ENCODE measurements around the gene NSG1.
A peak's percentile ranks its signal among the peaks of the same experiment; 100 is the strongest.

The NSG1 gene

GRCh38 chr4:4456351-4456750, 69.4 kb downstream of the NSG1 start:
- Mint-ChIP-seq H3K27me3 (ENCODE audit: low read depth, poor library complexity) (no peaks in the 10 kb centered on the region), H3K4me1 (no peaks in the 10 kb centered on the region), H3K4me3 (no peak overlapping the region), H3K9me3 (no peaks in the 10 kb centered on the region), H3K36me3 (ENCODE audit: low read depth) (peaks cover 46% of the 10 kb centered on the region), H3K27ac (peak overlapping the region; percentile 50)
- DNase-seq, result no peak
- TF ChIP-seq CTCF (IDR thresholded peaks at IDR 0.05), result no peak

- Mint-ChIP-seq H3K36me3 (ENCODE audit: low read depth) (peaks cover 41% of the 10 kb centered on the region), H3K27me3 (ENCODE audit: low read depth, poor library complexity) (no peaks in the 10 kb centered on the region), H3K4me3 (no peak overlapping the region), H3K4me1 (peaks cover 4% of the 10 kb centered on the region), H3K9me3 (no peaks in the 10 kb centered on the region), H3K27ac (peak overlapping the region; percentile 50)
- DNase-seq, result no peak
- no peak for TF ChIP-seq CTCF (IDR thresholded peaks at IDR 0.05)
Observed at GRCh38 chr4:4456816-4457578, 70.1 kb downstream of the NSG1 start.

GRCh38 chr4:4457803-4458553, 71.1 kb downstream of the NSG1 start:
- DNase-seq, result no peak
- no peaks in the 10 kb centered on the region for H3K9me3 Mint-ChIP-seq
- no peak overlapping the region for H3K4me3 Mint-ChIP-seq
- H3K36me3 Mint-ChIP-seq (ENCODE audit: low read depth), result peaks cover 31% of the 10 kb centered on the region
- H3K27ac Mint-ChIP-seq, result peak overlapping the region; percentile 39
- H3K27me3 Mint-ChIP-seq (ENCODE audit: low read depth, poor library complexity), result no peaks in the 10 kb centered on the region
- TF ChIP-seq CTCF (IDR thresholded peaks at IDR 0.05), result no peak
- peaks cover 7% of the 10 kb centered on the region for H3K4me1 Mint-ChIP-seq

- H3K4me1 Mint-ChIP-seq, result peaks cover 7% of the 10 kb centered on the region
- H3K27me3 Mint-ChIP-seq (ENCODE audit: low read depth, poor library complexity), result no peaks in the 10 kb centered on the region
- no peak for DNase-seq
- no peaks in the 10 kb centered on the region for H3K9me3 Mint-ChIP-seq
- H3K36me3 Mint-ChIP-seq (ENCODE audit: low read depth), result peaks cover 21% of the 10 kb centered on the region
- no peak for TF ChIP-seq CTCF (IDR thresholded peaks at IDR 0.05)
- no peak overlapping the region for H3K4me3 Mint-ChIP-seq
- H3K27ac Mint-ChIP-seq, result no peak overlapping the region
Observed at GRCh38 chr4:4459181-4459580, 72.3 kb downstream of the NSG1 start.

- H3K27ac Mint-ChIP-seq, result no peak overlapping the region
Observed at GRCh38 chr4:4460759-4461158, 73.9 kb downstream of the NSG1 start.

More at GRCh38 chr4:4460759-4461158, 73.9 kb downstream of the NSG1 start:
- no peak for TF ChIP-seq CTCF (IDR thresholded peaks at IDR 0.05)
- DNase-seq, result no peak
- peaks cover 31% of the 10 kb centered on the region for H3K36me3 Mint-ChIP-seq (ENCODE audit: low read depth)
- no peaks in the 10 kb centered on the region for H3K27me3 Mint-ChIP-seq (ENCODE audit: low read depth, poor library complexity)
- peaks cover 7% of the 10 kb centered on the region for H3K4me1 Mint-ChIP-seq
- no peak overlapping the region for H3K4me3 Mint-ChIP-seq
- peaks cover 7% of the 10 kb centered on the region for H3K9me3 Mint-ChIP-seq
